Peyer's patch (tissue), 4 donors: ENCODE results near the gene TRPM3.

Experiments
- CTCF ChIP-seq, 6 experiments: fragments of 450-650 bp in 4 of 6; fragments of 200-600 bp in 2 of 6; sonication (generic) in 1 of 6; IDR thresholded peaks; one replicate each; pipeline ENCODE4 v1.5.1; 2017 to 2019; ENCODE audit warnings: antibody characterized with exemption in 6 of 6, mild to moderate bottlenecking in 3 of 6, moderate library complexity in 1 of 6
- POLR2A ChIP-seq, 2 donors: fragments of 450-650 bp; IDR thresholded peaks; one replicate each; pipeline ENCODE4 v1.5.1; 2017; ENCODE audit warnings: antibody characterized with exemption in 2 of 2, mild to moderate bottlenecking in 2 of 2, moderate library complexity in 2 of 2

- TF ChIP-seq CTCF (IDR thresholded peaks at IDR 0.05) (no peak), POLR2A (IDR thresholded peaks at IDR 0.05) (no peak)
These were observed 635.3 kb downstream of the TRPM3 start for GRCh38 chr9:70486127-70486526.
